Lower leg skin (tissue), 4 donors: Measurements from ENCODE around the gene STXBP1. TPM values are rescaled to one million over a fixed set of nuclear protein-coding genes. Genes with fewer than 3 reads are reported as not detected.

ENCODE experiments used
- DNase-seq, 2 donors: peaks; one replicate each; pipeline ENCODE4 v3.0.0-alpha.2; 2019; ENCODE audit warnings: low spot score in 2 of 2
- H3K4me3 ChIP-seq: fragments of 200-600 bp; sonication (generic); 2 replicates; pipeline ENCODE4 v1.5.1; 2017; ENCODE audit warnings: mild to moderate bottlenecking, low read depth; ENCODE audit not compliant: poor library complexity, severe bottlenecking
- POLR2A ChIP-seq, 2 donors: fragments of 450-650 bp; IDR thresholded peaks; one replicate each; pipeline ENCODE4 v1.6.1; 2016 to 2017; ENCODE audit warnings: antibody characterized with exemption in 2 of 2, mild to moderate bottlenecking in 1 of 2, moderate library complexity in 1 of 2
- WGBS, 2 donors: methylation state at CpG; one replicate each; pipeline ENCODE4 v1.1.5; 2018; 5-methylcytosine and 5-hydroxymethylcytosine counted together
- intact Hi-C: fragments of 100-400 bp; cut with DNase I; formaldehyde crosslinking; loops from one replicate; pipeline ENCODE4 v1.15.0; 2023; ENCODE audit warnings: low total_unique reads
- total RNA-seq, 4 donors: library from RNA; depleted of rRNA; stranded (reverse); fragments of >200 nt; gene quantifications; one replicate each; pipeline ENCODE4 v1.1.0, GENCODE V29; 2016
- TF ChIP-seq, protein P1 (sequence below), 3 donors: fragments of 450-650 bp; IDR thresholded peaks; one replicate each; pipeline ENCODE4 v1.5.1; 2016; ENCODE audit warnings: antibody characterized with exemption in 3 of 3, mild to moderate bottlenecking in 3 of 3, moderate library complexity in 2 of 3

Gene STXBP1
- total RNA-seq, 4 donors from 2014 or later = 17.4 to 66.8 (median 30.5) TPM

- 81 to 87% methylated on average over 3 of the region's 3 CpGs for WGBS, 2 donors
- H3K4me3 ChIP-seq = no peak overlapping the region
- intact Hi-C loops = no loop called here
- no peak for DNase-seq
- no peak for TF ChIP-seq POLR2A (IDR thresholded peaks at IDR 0.05)
- TF ChIP-seq, protein P1, sequence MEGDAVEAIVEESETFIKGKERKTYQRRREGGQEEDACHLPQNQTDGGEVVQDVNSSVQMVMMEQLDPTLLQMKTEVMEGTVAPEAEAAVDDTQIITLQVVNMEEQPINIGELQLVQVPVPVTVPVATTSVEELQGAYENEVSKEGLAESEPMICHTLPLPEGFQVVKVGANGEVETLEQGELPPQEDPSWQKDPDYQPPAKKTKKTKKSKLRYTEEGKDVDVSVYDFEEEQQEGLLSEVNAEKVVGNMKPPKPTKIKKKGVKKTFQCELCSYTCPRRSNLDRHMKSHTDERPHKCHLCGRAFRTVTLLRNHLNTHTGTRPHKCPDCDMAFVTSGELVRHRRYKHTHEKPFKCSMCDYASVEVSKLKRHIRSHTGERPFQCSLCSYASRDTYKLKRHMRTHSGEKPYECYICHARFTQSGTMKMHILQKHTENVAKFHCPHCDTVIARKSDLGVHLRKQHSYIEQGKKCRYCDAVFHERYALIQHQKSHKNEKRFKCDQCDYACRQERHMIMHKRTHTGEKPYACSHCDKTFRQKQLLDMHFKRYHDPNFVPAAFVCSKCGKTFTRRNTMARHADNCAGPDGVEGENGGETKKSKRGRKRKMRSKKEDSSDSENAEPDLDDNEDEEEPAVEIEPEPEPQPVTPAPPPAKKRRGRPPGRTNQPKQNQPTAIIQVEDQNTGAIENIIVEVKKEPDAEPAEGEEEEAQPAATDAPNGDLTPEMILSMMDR (IDR thresholded peaks at IDR 0.05) = no peak
Measured at GRCh38 chr9:127652733-127653132, 40.7 kb downstream of the STXBP1 start.

GRCh38 chr9:127654619-127655018 is 42.5 kb downstream of the STXBP1 start:
- DNase-seq = no peak
- no peak overlapping the region for H3K4me3 ChIP-seq
- TF ChIP-seq, protein P1 (IDR thresholded peaks at IDR 0.05) = no peak
- TF ChIP-seq POLR2A (IDR thresholded peaks at IDR 0.05) = no peak
- intact Hi-C loops = no loop called here
- whole genome bisulfite sequencing, 2 donors = 68 to 86% methylated on average over 5 of the region's 5 CpGs

DNA sequence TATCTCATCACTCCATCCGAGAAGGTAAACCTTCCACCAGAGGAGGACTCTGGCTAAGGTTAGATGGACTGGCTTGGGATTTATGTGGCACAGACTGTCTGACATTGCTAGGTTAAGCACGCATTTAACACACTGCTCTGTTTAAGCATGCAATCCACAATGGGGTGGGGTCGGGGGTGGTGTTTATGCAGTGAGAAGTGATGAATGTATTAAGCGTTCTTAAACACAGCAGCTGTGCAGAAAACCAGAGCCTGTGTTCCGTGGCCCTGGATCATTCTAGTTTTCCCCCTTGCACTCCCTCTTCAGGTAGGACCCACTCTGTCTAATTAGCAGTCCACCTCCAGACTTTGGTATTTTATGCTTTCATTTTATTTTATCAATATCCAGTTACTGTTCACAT is 46.4 kb downstream of the STXBP1 start:
- WGBS, 2 donors = 67 to 72% methylated on average over 5 of the region's 5 CpGs
- H3K4me3 ChIP-seq = no peak overlapping the region
- TF ChIP-seq, protein P1 (IDR thresholded peaks at IDR 0.05) = no peak
- no peak for TF ChIP-seq POLR2A (IDR thresholded peaks at IDR 0.05)
- no peak for DNase-seq
- intact Hi-C loops = no loop called here

- no peak for DNase-seq
- intact Hi-C loops = no loop called here
- no peak overlapping the region for H3K4me3 ChIP-seq
- 80 to 85% methylated on average over 13 of the region's 13 CpGs for WGBS, 2 donors
- TF ChIP-seq, protein P1 (IDR thresholded peaks at IDR 0.05) = no peak
Measured at GRCh38 chr9:127660886-127661741, 49.0 kb downstream of the STXBP1 start.

DNA sequence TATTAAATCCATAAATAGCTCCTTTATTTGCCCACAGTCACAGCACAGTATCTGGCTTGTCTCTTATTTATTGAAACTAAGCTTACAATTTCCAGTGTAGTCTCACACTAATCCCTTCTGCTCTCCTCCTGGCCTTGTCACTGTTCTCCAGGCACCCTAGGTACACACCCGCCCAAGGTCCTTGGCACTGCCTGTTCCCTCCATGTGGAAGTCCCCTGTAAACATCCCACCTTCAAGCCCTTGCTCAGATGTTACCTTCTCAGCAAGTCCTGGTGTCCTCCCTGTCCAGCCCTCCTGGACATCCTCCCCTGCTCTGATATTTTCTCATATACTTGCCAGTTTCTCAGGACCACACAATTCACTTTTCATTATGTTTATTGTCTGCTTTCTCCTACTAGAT is 50.5 kb downstream of the STXBP1 start:
- WGBS, 2 donors = 85 to 88% methylated on average over 1 of the region's 1 CpG
- intact Hi-C loops = no loop called here
- H3K4me3 ChIP-seq = no peak overlapping the region
- no peak for DNase-seq
- TF ChIP-seq, protein P1 (IDR thresholded peaks at IDR 0.05) = no peak
- no peak for TF ChIP-seq POLR2A (IDR thresholded peaks at IDR 0.05)

DNA sequence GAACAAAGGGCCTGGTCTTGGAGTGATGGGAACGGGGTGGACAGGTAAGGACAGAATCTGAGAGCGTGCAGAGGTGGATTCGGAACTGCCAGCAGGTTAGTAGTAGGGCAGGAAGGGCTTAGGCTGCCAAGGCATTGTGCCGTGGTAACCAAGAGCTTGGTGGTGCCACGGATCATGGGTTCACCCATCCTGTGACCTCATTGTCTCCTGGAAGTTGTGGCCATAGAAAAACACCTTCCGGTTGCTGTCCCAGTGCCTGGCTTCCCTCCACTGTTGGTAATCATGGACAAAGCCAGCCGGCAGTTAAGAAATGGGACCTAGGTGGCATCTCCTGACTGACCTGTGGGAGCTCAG is 52.2 kb downstream of the STXBP1 start:
- DNase-seq = no peak
- intact Hi-C loops = no loop called here
- 88 to 97% methylated on average over 7 of the region's 7 CpGs for WGBS, 2 donors
- TF ChIP-seq, protein P1 (IDR thresholded peaks at IDR 0.05) = no peak
- no peak for TF ChIP-seq POLR2A (IDR thresholded peaks at IDR 0.05)
- no peak overlapping the region for H3K4me3 ChIP-seq
